Dermis blood vessel endothelial cell (primary cell): ENCODE results near the gene MIOS. TPM values are rescaled to one million over a fixed set of nuclear protein-coding genes. Genes with fewer than 3 reads are reported as not detected.
A peak's percentile ranks its signal among the peaks of the same experiment; 100 is the strongest.
"Not testable (repeated sequence)": the region's sequence is repeated elsewhere in the genome, so short reads cannot be mapped to it uniquely, and the experiment has no call there.

ENCODE experiments used
- DNase-seq: peaks from one replicate; pipeline ENCODE4 v3.0.0; 2010
- total RNA-seq: library from RNA; depleted of rRNA; stranded (reverse); fragments of >200 nt; gene quantifications from 2 replicates; pipeline ENCODE4 v1.2.3, GENCODE V29; 2014

Gene MIOS
- total RNA-seq, 1 donor from 2014 or later = 34.5 TPM

DNA sequence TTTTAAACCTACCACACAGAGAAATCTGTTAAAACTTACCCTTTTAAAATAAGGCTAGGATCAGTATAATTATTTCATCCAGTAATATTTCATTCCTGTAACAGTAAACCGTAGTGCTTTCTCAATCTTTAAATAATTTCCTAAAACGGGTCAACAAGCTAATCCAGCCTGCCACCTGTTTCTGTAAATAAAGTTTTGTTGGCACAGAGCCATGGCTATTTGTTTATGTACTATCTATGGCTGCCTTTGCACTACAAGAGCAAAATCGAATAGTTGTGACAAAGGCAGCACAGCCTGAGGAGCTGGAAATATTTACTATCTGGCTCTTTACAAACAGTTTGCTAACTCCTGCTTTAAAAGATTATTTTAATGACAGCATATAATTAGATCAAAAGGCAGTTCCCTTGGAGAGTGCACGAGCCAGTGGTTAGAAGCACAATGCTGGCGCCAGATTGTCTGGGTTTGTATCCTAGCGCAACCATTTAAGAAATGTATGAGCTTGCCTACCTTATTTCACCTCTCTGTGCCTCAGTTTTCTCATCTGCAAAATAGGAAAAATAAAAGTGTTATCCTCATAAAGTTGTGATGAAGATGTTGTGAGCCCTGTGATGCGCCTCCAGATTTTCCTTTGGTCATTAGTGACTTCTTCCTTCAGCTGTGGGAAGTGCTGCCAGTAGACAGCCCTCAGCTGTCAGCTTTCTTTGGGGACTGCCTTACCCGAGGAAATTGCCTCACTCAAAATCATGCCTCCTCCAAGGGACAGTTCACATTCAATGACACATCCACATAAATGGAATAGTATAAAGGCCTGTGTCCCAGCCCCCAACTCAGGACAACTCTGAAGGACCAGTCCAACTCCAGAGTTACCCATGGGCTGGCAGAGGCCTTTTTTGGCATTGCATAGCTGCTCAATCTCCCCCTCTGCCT, 11.8 kb upstream of the MIOS start:
- no peak for DNase-seq

DNA sequence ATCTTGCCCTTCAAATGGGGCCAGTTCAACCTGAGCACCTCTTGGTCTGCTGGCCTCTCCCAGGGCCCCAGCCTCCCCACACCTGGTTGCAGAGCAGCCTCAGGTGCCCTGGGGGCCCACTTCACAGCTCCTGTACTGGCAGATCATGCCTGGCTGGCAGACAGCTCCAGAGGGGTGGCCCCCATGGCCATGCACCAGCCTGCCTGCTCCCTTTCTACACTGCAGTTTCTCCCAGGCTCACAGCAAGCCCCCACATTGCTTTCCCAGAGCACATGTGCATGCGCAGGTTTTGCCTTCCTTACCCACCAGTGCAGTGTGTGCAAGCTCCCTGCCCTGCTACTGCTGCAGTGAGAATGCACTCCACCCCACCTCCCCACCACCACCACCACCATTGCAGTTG, 9.8 kb upstream of the MIOS start:
- DNase-seq = no peak

DNA sequence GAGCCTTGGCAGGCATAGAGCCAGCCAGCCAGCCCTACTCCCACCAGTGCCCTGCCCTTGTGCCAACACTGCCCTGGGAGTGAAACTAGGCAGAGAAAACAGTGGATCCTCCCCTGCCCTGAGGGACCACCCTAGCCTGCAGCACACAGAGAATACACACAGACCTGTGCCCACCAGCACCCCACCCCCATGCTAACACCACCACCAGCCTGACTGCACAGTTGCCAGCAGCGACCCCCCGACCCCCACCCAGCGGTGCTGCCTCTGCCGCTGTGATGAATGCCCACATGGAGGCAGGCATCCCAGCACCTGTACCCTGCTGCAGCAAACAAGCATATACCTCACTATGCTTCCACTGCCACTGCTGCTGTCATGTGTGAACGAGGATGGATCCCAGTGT, 9.4 kb upstream of the MIOS start:
- DNase-seq = no peak

DNA sequence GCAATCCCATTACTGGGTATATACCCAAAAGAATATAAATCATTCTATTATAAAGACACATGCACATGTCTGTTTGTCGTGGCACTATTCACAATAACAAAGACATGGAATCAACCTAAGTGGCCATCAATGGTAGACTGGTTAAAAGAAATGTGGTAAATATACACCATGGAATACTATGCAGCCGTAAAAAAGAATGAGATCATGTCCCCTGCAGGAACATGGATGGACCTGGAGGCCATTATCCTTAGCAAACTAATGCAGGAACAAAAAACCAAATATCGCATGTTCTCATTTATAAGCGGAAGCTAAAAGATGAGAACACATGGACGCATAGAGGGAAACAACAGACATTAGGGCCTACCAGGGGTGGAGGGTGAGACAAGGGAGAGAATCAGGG, 5.1 kb upstream of the MIOS start:
- DNase-seq = not testable (repeated sequence)

DNA sequence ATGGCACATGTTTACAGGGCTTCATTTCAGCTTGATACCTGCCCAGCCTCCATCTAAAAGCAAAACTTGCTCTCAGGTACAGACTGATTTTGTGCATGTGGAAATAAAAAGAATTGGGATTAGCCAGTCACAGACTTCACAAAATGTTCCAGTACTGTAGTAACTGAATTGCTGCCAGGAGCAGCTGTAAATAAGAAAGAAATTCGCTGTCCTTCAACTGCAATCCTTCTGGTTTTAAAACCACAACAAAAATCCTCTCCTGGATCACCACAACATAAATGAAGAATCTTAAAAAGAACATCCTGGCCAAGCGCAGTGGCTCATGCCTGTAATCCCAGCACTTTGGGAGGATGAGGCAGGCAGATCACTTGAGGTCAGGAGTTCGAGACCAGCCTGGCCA, 3.9 kb upstream of the MIOS start:
- DNase-seq = no peak

DNA sequence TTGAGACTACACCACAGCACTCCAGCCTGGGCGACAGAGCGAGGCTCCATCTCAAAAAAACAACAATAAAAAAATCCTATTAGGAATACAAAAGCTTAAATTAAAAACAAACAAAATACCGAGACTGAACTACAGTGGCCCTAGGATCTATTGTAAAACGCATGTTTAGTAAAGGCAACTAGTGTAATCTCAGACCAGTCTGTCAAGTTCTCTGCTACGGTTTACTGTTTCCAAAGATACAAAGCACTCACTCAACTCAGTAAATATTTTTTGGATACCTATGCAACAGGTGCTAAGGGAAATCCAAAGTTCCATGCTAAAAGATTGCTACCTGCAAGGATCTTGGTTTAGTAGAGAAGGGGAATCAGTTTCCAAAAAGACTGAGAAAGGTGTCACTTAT, 3.4 kb upstream of the MIOS start:
- DNase-seq = no peak

DNA sequence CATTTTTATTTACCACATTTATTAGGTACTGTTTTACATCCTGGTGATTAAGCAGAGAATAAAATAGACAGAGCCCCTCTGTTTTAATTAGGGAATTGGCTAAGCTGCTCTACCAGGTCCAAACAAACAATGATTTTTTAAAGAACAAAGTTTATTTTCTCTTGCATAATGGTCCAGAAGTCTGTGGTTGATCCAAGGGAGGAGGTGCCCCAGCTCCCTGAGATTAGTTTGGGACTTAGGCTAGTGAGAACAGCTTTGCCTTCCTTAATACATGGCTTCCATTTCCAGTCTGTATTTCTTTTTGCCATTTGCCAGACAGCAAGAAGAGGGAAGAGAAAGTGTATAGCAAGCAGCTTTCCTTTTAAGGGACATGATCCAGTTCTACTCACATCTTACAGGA, 2.9 kb upstream of the MIOS start:
- no peak for DNase-seq

DNA sequence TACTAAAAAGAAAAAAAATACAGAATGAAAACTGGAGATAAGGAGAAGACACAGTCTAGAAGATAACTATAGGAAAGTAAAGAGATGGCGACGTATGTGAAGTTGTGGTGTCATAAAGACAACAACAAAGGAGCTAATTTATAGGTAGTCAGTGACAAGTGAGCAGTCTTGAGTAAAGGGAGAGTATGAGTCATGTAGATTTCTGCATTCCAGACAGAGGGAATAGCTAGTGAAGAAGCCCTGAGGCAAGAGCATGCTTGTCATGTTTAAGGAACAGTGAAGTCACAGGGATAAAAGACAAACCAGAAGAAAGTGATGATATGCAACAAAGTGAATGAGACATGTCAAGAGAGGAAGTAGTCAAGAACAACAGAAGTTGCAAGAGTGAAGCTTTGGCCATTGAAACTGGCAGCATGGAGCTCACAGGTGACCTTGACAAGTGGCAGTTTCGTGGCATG, 2.3 kb upstream of the MIOS start:
- DNase-seq = no peak

DNA sequence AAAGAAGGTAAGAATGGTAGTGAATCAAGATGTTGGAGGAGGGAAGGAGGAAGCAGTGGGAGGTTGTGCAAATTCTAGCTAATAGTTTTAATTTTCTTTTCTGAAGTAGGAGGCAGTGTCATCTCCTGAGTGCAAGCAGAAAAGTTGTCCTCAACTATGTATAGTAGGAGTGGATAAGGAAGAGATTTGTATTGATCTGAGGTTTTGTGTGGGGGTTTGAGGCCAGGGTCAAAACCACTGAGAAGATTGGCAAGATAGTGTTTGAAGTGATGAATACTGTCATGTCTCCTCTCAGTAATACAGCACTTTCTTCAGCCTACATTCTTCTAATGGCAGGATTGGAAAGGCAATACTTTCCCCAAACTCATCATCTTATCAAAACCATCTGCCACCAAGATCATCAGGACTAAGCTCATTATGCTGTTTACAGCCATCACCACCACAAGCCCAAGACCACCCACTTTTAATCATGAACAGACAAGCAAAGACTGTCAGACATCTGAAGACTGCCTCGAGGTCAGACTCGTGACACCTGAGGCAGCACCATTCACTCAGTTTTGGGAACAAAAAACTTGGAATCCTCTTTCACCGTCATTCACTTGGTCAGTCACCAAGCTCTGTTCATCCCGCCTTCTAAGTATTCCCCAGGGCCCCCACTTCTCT, 1.5 kb upstream of the MIOS start:
- DNase-seq = no peak

DNA sequence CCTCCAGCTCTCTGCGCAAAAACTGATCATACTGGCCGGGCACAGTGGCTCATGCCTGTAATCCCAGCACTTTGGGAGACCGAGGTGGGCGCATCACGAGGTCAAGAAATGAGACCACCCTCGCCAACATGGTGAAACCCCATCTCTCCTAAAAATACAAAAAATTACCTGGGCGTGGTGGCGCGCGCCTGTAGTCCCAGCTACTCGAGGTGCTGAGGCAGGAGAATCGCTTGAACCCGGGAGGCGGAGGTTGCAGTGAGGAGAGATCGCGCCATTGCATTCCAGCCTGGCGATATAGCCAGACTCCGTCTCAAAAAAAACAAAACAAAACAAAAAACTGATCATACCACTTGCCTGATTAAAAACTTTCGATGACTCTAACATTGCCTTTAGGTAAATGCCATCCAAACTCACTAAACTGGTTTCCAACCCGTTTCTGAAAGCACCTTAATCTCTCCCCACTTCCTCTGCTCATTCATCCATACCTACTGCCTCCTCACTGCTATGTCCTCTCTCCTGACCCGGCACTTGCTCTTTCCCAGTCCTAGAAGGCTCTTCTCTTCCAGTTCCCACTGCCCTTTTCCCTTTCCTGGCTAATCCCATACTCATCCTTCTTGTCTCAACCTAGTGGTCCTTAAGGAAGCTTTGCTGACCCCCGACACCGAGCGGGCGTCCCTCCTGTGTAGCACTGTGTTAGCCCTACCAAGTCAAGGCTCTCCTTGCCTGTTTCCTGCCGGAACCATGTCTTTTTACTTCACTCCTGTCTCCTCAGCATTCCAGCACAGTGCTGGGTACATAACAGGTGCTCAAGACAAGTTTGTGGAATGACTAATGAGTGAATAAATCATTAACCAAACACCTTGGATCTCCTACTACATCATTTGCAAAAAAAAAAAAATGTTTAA, 686 bp upstream of the MIOS start:
- DNase-seq = no peak

DNA sequence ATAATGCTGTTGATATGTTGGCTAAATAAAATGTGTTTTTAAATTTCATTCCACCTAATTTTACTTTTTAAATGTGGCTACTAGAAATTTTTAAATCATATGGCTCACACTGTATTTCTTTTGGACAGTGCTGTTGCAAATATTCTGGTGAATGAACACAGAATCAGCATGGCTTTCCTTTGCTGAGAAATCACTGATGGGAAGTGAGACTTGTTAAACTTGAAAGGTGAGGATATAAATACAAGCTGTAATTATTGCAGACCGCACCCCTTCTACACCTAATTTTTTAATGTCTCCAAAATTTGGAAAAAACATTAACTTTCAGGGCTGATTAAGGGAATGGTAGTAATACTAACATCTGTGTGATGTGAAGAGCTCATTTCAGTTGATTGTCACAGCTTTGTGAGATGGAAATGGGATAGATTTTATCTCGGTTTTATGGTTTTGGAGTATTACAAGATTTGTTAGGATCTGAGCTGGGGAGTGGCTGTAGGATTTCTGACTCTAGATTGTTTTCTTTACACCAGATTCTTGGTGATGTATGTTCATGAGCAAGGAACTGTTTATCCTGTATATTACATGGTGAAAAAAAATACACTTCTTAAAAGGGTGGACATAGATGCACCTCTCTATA, 1.3 kb downstream of the MIOS start:
- no peak for DNase-seq

DNA sequence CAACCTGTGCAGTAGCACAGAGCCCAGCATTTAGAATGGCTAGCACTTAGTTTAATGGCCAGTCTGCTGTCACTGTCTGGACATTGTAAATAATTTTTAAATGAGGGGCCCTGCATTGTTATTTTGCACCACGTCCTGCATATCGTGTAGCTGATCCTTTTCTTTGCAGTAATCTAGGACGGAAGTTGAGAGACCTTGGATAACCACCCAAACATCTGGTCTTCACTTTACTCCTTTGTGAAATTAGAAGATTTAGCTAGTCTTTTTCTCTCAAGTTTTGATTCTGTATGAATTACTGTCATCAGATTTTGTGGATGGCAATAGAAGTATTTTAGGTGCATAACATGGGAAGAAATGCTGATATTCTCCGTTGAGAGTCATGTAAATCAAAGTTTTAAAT, 1.9 kb downstream of the MIOS start:
- no peak for DNase-seq

DNA sequence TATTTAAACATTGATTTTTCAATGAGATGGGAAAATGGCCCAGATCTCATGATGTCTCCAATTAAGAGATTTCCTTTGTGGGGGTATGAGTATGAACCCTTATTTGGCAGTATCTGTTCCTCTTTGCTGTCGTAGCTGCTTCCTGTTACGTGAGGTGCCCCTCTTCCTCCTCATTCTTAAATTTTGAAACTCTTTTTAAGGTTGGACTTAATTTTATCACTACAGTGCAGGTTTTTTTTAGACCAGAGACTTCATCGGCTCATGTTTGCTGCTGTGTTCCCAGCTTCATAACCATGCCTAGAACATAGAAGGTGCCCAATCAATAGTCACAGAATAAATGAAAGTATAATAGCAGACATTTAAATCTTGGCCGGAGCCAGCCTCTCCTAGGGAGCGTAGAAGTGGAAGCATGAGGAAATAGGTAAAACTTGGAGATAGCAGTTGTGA, 2.4 kb downstream of the MIOS start:
- no peak for DNase-seq

DNA sequence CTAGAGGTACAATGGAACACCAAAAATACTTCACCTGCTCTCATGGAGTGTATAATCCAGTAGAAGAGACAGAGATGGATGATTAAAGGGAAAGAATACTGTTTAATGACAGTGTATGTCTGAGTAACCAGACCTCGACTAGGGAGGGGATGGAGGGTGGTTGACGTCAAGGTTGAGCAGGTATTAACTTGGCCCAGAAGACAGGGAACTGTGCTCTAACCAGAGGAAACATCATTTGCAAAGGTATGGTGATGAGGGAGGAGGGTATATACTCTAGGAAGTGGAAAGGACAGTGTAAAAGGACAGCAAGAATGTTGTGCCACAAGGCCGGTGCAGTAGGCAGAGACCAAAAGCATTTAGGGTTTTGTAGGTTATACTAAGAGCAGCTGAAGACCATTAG, 2.9 kb downstream of the MIOS start:
- DNase-seq = no peak

DNA sequence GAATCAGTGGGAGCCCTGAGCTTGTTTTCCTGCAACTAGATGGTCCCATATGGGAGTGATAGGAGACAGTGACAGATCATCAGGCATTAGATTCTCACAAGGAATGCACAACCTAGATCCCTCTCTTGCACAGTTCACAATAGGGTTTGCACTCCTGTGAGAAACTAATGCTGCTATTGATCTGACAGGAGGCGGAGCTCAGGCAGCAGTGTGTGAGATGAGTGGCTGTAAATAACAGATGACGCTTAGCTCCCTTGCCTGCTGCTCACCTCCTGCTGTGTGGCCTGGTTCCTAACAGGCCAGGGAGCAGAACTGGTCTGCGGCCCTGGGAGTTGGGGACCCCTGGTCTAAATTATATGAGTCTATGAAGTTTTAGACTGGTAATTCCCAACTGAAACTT, 3.9 kb downstream of the MIOS start:
- no peak for DNase-seq

DNA sequence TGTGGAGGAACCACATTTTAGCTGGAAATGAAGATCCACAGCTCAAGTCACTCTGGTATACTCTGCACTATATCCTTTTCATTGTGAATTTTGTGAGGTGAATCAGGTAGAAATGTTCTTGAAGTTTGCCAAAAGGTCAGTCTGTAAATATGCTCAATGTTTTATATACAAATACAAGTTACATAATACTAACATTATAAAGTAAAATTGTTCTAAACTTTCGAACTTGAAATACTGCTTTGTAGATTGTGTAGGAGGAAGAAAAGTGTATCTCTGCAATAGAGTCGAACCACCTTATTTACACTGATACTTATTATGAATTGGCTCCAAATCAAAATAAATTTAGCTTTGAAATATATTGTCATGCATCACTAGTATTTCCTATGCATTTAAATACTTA, 7.0 kb downstream of the MIOS start:
- DNase-seq = no peak

DNA sequence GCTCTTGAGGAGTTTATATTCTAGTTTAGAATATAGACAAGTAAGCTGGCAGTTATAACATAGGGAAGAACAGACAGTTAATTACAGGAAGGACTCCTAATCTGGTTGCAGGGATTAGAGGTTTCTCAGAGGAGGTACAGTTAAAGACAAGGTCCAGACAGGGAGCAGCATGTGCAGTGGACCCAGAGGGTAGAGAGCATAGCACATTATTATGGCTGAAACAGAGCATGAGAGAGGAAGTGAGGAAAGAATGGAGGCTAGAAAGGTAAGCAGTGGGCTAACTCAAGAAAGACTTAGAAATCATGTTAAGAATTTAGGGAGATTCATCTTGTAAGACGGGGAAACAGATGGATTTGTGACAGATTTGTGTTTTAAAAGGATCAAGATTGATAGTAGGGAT, 9.7 kb downstream of the MIOS start:
- no peak for DNase-seq

DNA sequence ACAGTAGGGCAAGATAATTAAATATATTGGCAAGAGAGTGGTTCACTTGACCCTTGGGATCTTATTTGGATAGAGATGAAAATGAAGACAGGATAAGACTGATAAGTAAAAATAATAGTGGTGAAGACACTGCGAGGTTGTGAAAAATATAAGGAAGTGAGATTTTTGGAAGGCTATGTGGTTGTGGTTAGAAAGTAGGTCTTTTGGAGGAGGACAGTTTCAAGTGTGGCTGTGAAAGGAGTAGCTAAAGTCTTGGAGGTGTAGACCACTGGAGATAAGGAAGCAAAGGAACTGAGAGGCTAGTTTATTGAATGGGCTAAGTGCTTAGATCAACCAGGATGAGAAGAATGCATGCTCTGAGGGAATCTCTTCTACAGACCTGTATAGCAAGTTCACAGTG, 11.2 kb downstream of the MIOS start:
- DNase-seq = no peak

DNA sequence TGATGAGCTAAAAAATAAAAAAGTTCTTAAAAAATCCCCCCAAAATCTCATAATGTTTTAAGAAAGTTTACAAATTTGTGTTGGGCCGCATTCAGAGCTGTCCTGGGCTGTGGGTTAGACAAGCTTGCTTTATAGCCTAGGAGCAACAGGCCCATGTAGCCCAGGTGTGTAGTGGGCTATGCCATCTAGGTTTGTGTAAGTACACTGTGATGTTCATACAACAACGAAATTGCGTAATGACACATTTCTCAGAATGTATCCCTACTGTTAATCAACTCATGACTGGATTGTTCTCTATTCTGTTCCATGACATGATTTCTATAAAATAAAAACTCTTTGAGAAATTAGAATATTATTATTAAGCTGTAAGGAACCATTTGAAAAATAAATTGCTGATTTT, 13.0 kb downstream of the MIOS start:
- DNase-seq = no peak

DNA sequence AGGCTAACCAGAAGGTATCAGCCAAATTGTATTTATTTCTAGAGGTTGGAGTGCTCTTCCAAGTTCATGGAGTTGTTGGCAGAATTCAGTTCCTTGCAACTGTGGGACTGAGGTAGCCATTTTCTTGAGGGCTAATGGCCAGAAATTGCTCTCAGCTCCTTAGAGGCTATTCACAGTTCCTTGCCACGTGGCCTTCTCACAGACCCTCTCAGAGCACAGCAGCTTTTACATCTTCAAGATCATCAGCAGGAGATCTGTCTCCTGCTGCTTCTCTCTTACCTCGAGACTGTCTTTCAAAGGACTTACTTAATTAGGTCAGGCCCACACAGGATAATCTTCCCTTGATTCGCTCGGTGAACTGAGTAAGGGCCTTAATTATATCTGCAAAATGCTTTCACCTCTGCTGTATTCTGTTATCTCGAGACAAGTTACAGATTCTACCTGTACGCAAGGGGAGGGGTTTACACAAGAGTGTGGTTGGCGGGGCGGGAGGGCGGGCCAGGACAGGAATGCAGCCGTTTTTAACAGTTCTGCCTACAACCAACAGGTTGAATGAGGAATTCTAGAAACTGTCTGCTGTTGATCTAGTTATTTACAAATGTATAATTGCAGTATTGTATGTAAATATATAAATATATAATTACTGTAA, 15.0 kb downstream of the MIOS start:
- no peak for DNase-seq

DNA sequence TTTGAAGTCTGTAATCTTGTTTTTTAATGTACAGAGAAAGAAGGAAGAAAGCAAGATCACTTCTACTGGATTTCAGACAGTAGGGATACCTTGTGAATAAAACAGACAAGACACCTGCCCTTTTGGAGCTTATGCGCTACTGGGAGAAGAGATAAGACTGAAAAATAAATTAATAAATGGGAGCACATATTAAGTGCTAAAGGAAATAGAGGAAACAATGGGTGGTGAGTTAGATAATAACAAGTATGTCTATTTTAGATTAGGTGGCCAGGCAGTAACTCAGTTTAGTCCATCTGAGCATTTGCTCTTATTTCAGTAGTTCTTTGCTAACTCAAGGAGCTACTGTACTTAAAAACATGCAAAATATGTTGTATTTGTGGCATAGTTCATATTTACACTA, 15.9 kb downstream of the MIOS start:
- DNase-seq = peak; percentile 16

DNA sequence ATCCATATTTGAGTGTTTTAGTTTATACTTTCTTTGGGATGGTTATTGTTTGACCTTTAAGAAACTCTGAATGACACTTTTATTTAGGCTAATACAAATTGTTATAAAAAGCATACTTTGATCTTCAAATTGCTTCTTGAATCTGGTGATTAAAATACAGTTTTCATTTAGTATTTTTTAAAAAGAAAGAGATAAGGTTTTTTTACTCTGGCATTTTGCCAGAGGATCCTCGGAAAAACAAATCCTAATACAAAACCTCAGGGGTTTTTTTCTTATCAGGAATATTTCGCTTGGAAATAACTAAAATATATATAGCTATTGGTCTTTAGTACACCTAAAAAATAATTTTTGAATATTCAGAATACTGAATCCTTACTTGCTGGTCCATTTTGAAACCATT, 17.0 kb downstream of the MIOS start:
- DNase-seq = no peak
